AG09309 (cell line): Measurements from ENCODE around the gene SLF2.

ENCODE experiments used
- DNase-seq: peaks from one replicate; pipeline ENCODE4 v3.0.0-alpha.2; 2010; ENCODE audit warnings: low read depth
- H3K4me3 ChIP-seq: 2 replicates; pipeline ENCODE4 v1.5.1; 2011; ENCODE audit warnings: mild to moderate bottlenecking, low read depth, low read length, moderate library complexity; ENCODE audit not compliant: control insufficient read depth
- CTCF ChIP-seq: IDR thresholded peaks from 2 replicates; pipeline ENCODE4 v1.5.1; 2011; ENCODE audit warnings: mild to moderate bottlenecking, low read depth, low read length, inconsistent platforms; ENCODE audit not compliant: insufficient read depth, control insufficient read depth; ENCODE audit errors: missing control alignments

The SLF2 gene

GRCh38 chr10:100981178-100981772, 68.5 kb downstream of the SLF2 start:
- H3K4me3 ChIP-seq, result no peak overlapping the region
- TF ChIP-seq CTCF, result no peak
- DNase-seq, result no peak

- no peak for DNase-seq
- TF ChIP-seq CTCF, result no peak
- no peak overlapping the region for H3K4me3 ChIP-seq
Observed at GRCh38 chr10:100982916-100983830, 70.4 kb downstream of the SLF2 start.

- no peak for TF ChIP-seq CTCF
- no peak for DNase-seq
- no peak overlapping the region for H3K4me3 ChIP-seq
Observed at GRCh38 chr10:100983868-100984671, 71.3 kb downstream of the SLF2 start.

- no peak for TF ChIP-seq CTCF
Observed at GRCh38 chr10:100984672-100985177, 72.0 kb downstream of the SLF2 start.

GRCh38 chr10:100985336-100985735, 72.6 kb downstream of the SLF2 start:
- TF ChIP-seq CTCF, result no peak
- H3K4me3 ChIP-seq, result no peak overlapping the region
- no peak for DNase-seq

More at GRCh38 chr10:100984672-100985177, 72.0 kb downstream of the SLF2 start:
- H3K4me3 ChIP-seq, result no peak overlapping the region
- no peak for DNase-seq

GRCh38 chr10:100986623-100986951, 73.8 kb downstream of the SLF2 start:
- DNase-seq, result no peak
- TF ChIP-seq CTCF, result no peak
- peak overlapping the region; percentile 88 for H3K4me3 ChIP-seq
